ENCODE measurements around the gene RIMBP2. TPM values are rescaled to one million over a fixed set of nuclear protein-coding genes. Genes with fewer than 3 reads are reported as not detected.

The RIMBP2 gene
- total RNA-seq, 1 donor from 2014 or later: 1.1 TPM

GRCh38 chr12:130639476-130640424 is 76.3 kb downstream of the RIMBP2 start:
- peak; percentile 37 for DNase-seq (ENCODE audit: low spot score)

- DNase-seq (ENCODE audit: low spot score): no peak
Measured at GRCh38 chr12:130636370-130636769, 79.7 kb downstream of the RIMBP2 start.

GRCh38 chr12:130634866-130635265 is 81.2 kb downstream of the RIMBP2 start:
- peak; percentile 55 for DNase-seq (ENCODE audit: low spot score)

GRCh38 chr12:130633771-130634170 is 82.3 kb downstream of the RIMBP2 start:
- DNase-seq (ENCODE audit: low spot score): peak; percentile 82

- no peak for DNase-seq (ENCODE audit: low spot score)
Measured at GRCh38 chr12:130632642-130633041, 83.5 kb downstream of the RIMBP2 start.

- DNase-seq (ENCODE audit: low spot score): no peak
Measured at GRCh38 chr12:130628304-130628703, 87.8 kb downstream of the RIMBP2 start.

- no peak for DNase-seq (ENCODE audit: low spot score)
Measured at GRCh38 chr12:130627175-130627574, 88.9 kb downstream of the RIMBP2 start.

GRCh38 chr12:130626601-130627000 is 89.5 kb downstream of the RIMBP2 start:
- DNase-seq (ENCODE audit: low spot score): no peak

- no peak for DNase-seq (ENCODE audit: low spot score)
Measured at GRCh38 chr12:130625201-130625600, 90.9 kb downstream of the RIMBP2 start.

- no peak for DNase-seq (ENCODE audit: low spot score)
Measured at GRCh38 chr12:130622803-130623202, 93.3 kb downstream of the RIMBP2 start.

- no peak for DNase-seq (ENCODE audit: low spot score)
Measured at GRCh38 chr12:130621696-130622298, 94.3 kb downstream of the RIMBP2 start.

- no peak for DNase-seq (ENCODE audit: low spot score)
Measured at GRCh38 chr12:130620756-130621155, 95.3 kb downstream of the RIMBP2 start.

- DNase-seq (ENCODE audit: low spot score): no peak
Measured at GRCh38 chr12:130620281-130620680, 95.8 kb downstream of the RIMBP2 start.

- DNase-seq (ENCODE audit: low spot score): no peak
Measured at GRCh38 chr12:130619385-130620001, 96.6 kb downstream of the RIMBP2 start.

GRCh38 chr12:130617219-130617618 is 98.9 kb downstream of the RIMBP2 start:
- no peak for DNase-seq (ENCODE audit: low spot score)

GRCh38 chr12:130615861-130616345 is 100.2 kb downstream of the RIMBP2 start:
- DNase-seq (ENCODE audit: low spot score): no peak

GRCh38 chr12:130614530-130614905 is 101.6 kb downstream of the RIMBP2 start:
- no peak for DNase-seq (ENCODE audit: low spot score)

- no peak for DNase-seq (ENCODE audit: low spot score)
Measured at GRCh38 chr12:130613831-130614529, 102.1 kb downstream of the RIMBP2 start.

- no peak for DNase-seq (ENCODE audit: low spot score)
Measured at GRCh38 chr12:130613131-130613530, 103.0 kb downstream of the RIMBP2 start.

GRCh38 chr12:130611026-130611905 is 104.8 kb downstream of the RIMBP2 start:
- no peak for DNase-seq (ENCODE audit: low spot score)

Data from mesenteric fat pad (tissue), 1 donor.